ENCODE results near the gene COLEC12. TPM values are rescaled to one million over a fixed set of nuclear protein-coding genes. Genes with fewer than 3 reads are reported as not detected.

Gene COLEC12
- total RNA-seq, 5 donors from 2014 or later (not counting 1 experiment from before 2014, with no cell fraction given), result 0.07 to 0.32 TPM; not detected in 3

DNA sequence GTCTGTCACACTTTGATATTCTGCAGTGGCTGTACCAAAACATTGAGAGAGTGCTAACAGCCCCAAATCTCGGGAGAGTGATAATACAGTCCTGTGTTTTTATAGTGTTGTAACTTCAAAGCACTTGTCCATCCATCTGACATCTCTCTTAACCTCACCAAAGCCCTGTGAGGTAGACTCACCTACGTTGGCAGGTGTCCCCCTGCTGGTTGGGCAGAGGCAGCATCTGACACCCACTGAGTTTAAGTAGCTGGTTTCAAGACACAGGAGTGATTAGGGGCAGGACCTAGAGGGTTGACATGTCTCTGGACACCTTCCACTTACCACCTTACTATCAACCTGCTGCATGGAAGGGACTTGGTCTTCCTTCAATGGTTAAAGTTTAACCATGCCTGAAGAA, 22.9 kb downstream of the COLEC12 start:
- H3K9me3 ChIP-seq, result no peaks in the 10 kb centered on the region

DNA sequence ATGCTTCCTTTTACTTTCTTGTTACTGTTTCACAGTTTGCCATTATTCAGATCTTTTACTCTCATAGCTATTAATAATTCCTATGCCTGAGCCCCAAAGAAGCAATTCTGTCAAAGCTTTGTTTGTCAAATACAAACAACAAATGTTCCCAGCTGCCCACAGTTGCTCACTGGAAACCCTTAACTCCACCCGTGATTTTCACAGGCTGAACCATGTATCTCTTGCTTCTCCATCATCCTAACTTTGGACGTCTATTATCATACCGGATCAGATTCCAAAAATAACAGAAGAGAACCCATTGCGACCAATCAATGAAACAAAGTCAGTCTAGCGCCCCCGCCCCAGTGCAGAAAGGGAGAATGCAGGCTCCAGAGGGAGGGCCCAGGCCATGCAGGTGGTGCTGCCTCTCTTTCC, 24.2 kb downstream of the COLEC12 start:
- 77% methylated on average over 2 of the region's 6 CpGs for WGBS (ENCODE audit: insufficient coverage)
- DNase-seq (no peak), ATAC-seq (replicated peaks in 1 of 4) (no peak)
- H3K27ac ChIP-seq (ENCODE audit: low read length), result no peak overlapping the region
- H3K36me3 Mint-ChIP-seq, result no peaks in the 10 kb centered on the region
- H3K9me3 Mint-ChIP-seq, result no peaks in the 10 kb centered on the region
- peaks cover 0 to 6% of the 10 kb centered on the region in 2 experiments for H3K27me3 ChIP-seq (replicated peaks in 1 of 2; ENCODE audit: control insufficient read depth in 2 of 2, extremely low read depth in 1 of 2, insufficient read depth in 2 of 2, low read length in 1 of 2)
- H3K27me3 Mint-ChIP-seq, result peaks cover 8% of the 10 kb centered on the region in 2 donors
- ChIA-PET CTCF (no interaction called here), POLR2A (no interaction called here)
- H3K4me3 Mint-ChIP-seq, result no peak overlapping the region
- no peak overlapping the region for H3K4me3 ChIP-seq (ENCODE audit: control insufficient read depth in 1 of 2, extremely low read depth in 1 of 2, low read length in 1 of 2)
- no peak overlapping the region for H3K27ac Mint-ChIP-seq
- H3K4me1 Mint-ChIP-seq, result no peaks in the 10 kb centered on the region
- H3K9me3 ChIP-seq, result no peaks in the 10 kb centered on the region
- no peaks in the 10 kb centered on the region for H3K4me1 ChIP-seq (ENCODE audit: control insufficient read depth in 1 of 2, extremely low read depth in 1 of 2, insufficient read depth in 2 of 2, low read length in 2 of 2)
- no peaks in the 10 kb centered on the region for H3K36me3 ChIP-seq (ENCODE audit: control insufficient read depth in 2 of 2, extremely low read depth in 1 of 2, insufficient read depth in 1 of 2, low read length in 1 of 2)

More for the DNA sequence above, 22.9 kb downstream of the COLEC12 start:
- Histone ChIP-seq H3K4me1 (ENCODE audit: control insufficient read depth in 1 of 2, extremely low read depth in 1 of 2, insufficient read depth in 2 of 2, low read length in 2 of 2) (no peaks in the 10 kb centered on the region), H3K36me3 (ENCODE audit: control insufficient read depth in 2 of 2, extremely low read depth in 1 of 2, insufficient read depth in 1 of 2, low read length in 1 of 2) (no peaks in the 10 kb centered on the region), H3K4me3 (ENCODE audit: control insufficient read depth in 1 of 2, extremely low read depth in 1 of 2, low read length in 1 of 2) (no peak overlapping the region), H3K27ac (ENCODE audit: low read length) (no peak overlapping the region), H3K27me3 (replicated peaks in 1 of 2; ENCODE audit: control insufficient read depth in 2 of 2, extremely low read depth in 1 of 2, insufficient read depth in 2 of 2, low read length in 1 of 2) (no peaks in the 10 kb centered on the region)
- WGBS (ENCODE audit: insufficient coverage), result no CpG with 5 or more reads among the region's 2 CpGs
- Mint-ChIP-seq H3K27me3 (peaks cover 8% of the 10 kb centered on the region in 2 donors), H3K36me3 (no peaks in the 10 kb centered on the region), H3K27ac (no peak overlapping the region), H3K4me1 (no peaks in the 10 kb centered on the region), H3K9me3 (no peaks in the 10 kb centered on the region), H3K4me3 (no peak overlapping the region)
- POLR2A ChIA-PET, result no interaction called here
- CTCF ChIA-PET, result no interaction called here
- DNase-seq, result peak in 2 of 35 experiments; percentile 6 to 16
- no peak for ATAC-seq (replicated peaks in 1 of 4)

- WGBS (ENCODE audit: insufficient coverage), result 78% methylated on average over 6 of the region's 12 CpGs
- Mint-ChIP-seq H3K4me1 (no peaks in the 10 kb centered on the region), H3K36me3 (no peaks in the 10 kb centered on the region), H3K9me3 (no peaks in the 10 kb centered on the region), H3K4me3 (no peak overlapping the region), H3K27ac (no peak overlapping the region), H3K27me3 (peaks cover 3 to 8% of the 10 kb centered on the region in 2 donors)
- CTCF ChIA-PET, result no interaction called here
- DNase-seq (no peak), ATAC-seq (replicated peaks in 1 of 4) (no peak)
- peaks cover 0 to 6% of the 10 kb centered on the region in 2 experiments for H3K27me3 ChIP-seq (replicated peaks in 1 of 2; ENCODE audit: control insufficient read depth in 2 of 2, extremely low read depth in 1 of 2, insufficient read depth in 2 of 2, low read length in 1 of 2)
- H3K27ac ChIP-seq (ENCODE audit: low read length), result no peak overlapping the region
- H3K4me3 ChIP-seq (ENCODE audit: control insufficient read depth in 1 of 2, extremely low read depth in 1 of 2, low read length in 1 of 2), result no peak overlapping the region
- H3K9me3 ChIP-seq, result no peaks in the 10 kb centered on the region
- H3K36me3 ChIP-seq (ENCODE audit: control insufficient read depth in 2 of 2, extremely low read depth in 1 of 2, insufficient read depth in 1 of 2, low read length in 1 of 2), result no peaks in the 10 kb centered on the region
- H3K4me1 ChIP-seq (ENCODE audit: control insufficient read depth in 1 of 2, extremely low read depth in 1 of 2, insufficient read depth in 2 of 2, low read length in 2 of 2), result no peaks in the 10 kb centered on the region
- POLR2A ChIA-PET, result no interaction called here
Observed at GRCh38 chr18:475202-476031, 25.1 kb downstream of the COLEC12 start.

GRCh38 chr18:474416-474815, 26.1 kb downstream of the COLEC12 start:
- no peaks in the 10 kb centered on the region for H3K4me1 ChIP-seq (ENCODE audit: control insufficient read depth in 1 of 2, extremely low read depth in 1 of 2, insufficient read depth in 2 of 2, low read length in 2 of 2)
- no peak overlapping the region for H3K4me3 Mint-ChIP-seq
- CTCF ChIA-PET, result no interaction called here
- no peaks in the 10 kb centered on the region for H3K9me3 Mint-ChIP-seq
- H3K27me3 Mint-ChIP-seq, result peaks cover 0 to 6% of the 10 kb centered on the region in 2 donors
- H3K27me3 ChIP-seq (replicated peaks in 1 of 2; ENCODE audit: control insufficient read depth in 2 of 2, extremely low read depth in 1 of 2, insufficient read depth in 2 of 2, low read length in 1 of 2), result peaks cover 0 to 6% of the 10 kb centered on the region in 2 experiments
- DNase-seq (no peak), ATAC-seq (replicated peaks in 1 of 4) (no peak)
- no peaks in the 10 kb centered on the region for H3K9me3 ChIP-seq
- no peaks in the 10 kb centered on the region for H3K36me3 ChIP-seq (ENCODE audit: control insufficient read depth in 2 of 2, extremely low read depth in 1 of 2, insufficient read depth in 1 of 2, low read length in 1 of 2)
- POLR2A ChIA-PET, result no interaction called here
- no peaks in the 10 kb centered on the region for H3K4me1 Mint-ChIP-seq
- H3K36me3 Mint-ChIP-seq, result no peaks in the 10 kb centered on the region
- H3K27ac ChIP-seq (ENCODE audit: low read length), result no peak overlapping the region
- H3K27ac Mint-ChIP-seq, result no peak overlapping the region
- no peak overlapping the region for H3K4me3 ChIP-seq (ENCODE audit: control insufficient read depth in 1 of 2, extremely low read depth in 1 of 2, low read length in 1 of 2)
- 87% methylated on average over 4 of the region's 4 CpGs for whole genome bisulfite sequencing (ENCODE audit: insufficient coverage)

GRCh38 chr18:473802-474201, 26.7 kb downstream of the COLEC12 start:
- H3K36me3 ChIP-seq (ENCODE audit: control insufficient read depth in 2 of 2, extremely low read depth in 1 of 2, insufficient read depth in 1 of 2, low read length in 1 of 2), result no peaks in the 10 kb centered on the region
- H3K27me3 ChIP-seq (replicated peaks in 1 of 2; ENCODE audit: control insufficient read depth in 2 of 2, extremely low read depth in 1 of 2, insufficient read depth in 2 of 2, low read length in 1 of 2), result peaks cover 0 to 6% of the 10 kb centered on the region in 2 experiments
- no peaks in the 10 kb centered on the region for H3K36me3 Mint-ChIP-seq
- no peaks in the 10 kb centered on the region for H3K4me1 ChIP-seq (ENCODE audit: control insufficient read depth in 1 of 2, extremely low read depth in 1 of 2, insufficient read depth in 2 of 2, low read length in 2 of 2)
- peaks cover 0 to 6% of the 10 kb centered on the region in 2 donors for H3K27me3 Mint-ChIP-seq
- H3K4me3 Mint-ChIP-seq, result no peak overlapping the region
- POLR2A ChIA-PET, result no interaction called here
- no peak for ATAC-seq (replicated peaks in 1 of 4)
- DNase-seq, result no peak
- no peak overlapping the region for H3K4me3 ChIP-seq (ENCODE audit: control insufficient read depth in 1 of 2, extremely low read depth in 1 of 2, low read length in 1 of 2)
- H3K9me3 ChIP-seq, result no peaks in the 10 kb centered on the region
- H3K27ac ChIP-seq (ENCODE audit: low read length), result no peak overlapping the region
- H3K9me3 Mint-ChIP-seq, result no peaks in the 10 kb centered on the region
- CTCF ChIA-PET, result no interaction called here
- no peak overlapping the region for H3K27ac Mint-ChIP-seq
- no peaks in the 10 kb centered on the region for H3K4me1 Mint-ChIP-seq
- WGBS (ENCODE audit: insufficient coverage), result no CpG with 5 or more reads among the region's 1 CpG

- POLR2A ChIA-PET, result no interaction called here
- CTCF ChIA-PET, result no interaction called here
- no peak for DNase-seq
- no peak for ATAC-seq (replicated peaks in 1 of 4)
- Histone ChIP-seq H3K27ac (ENCODE audit: low read length) (no peak overlapping the region), H3K36me3 (ENCODE audit: control insufficient read depth in 2 of 2, extremely low read depth in 1 of 2, insufficient read depth in 1 of 2, low read length in 1 of 2) (no peaks in the 10 kb centered on the region), H3K9me3 (no peaks in the 10 kb centered on the region), H3K4me3 (ENCODE audit: control insufficient read depth in 1 of 2, extremely low read depth in 1 of 2, low read length in 1 of 2) (no peak overlapping the region), H3K27me3 (replicated peaks in 1 of 2; ENCODE audit: control insufficient read depth in 2 of 2, extremely low read depth in 1 of 2, insufficient read depth in 2 of 2, low read length in 1 of 2) (peaks cover 0 to 6% of the 10 kb centered on the region in 2 experiments), H3K4me1 (ENCODE audit: control insufficient read depth in 1 of 2, extremely low read depth in 1 of 2, insufficient read depth in 2 of 2, low read length in 2 of 2) (no peaks in the 10 kb centered on the region)
- WGBS (ENCODE audit: insufficient coverage), result no CpG with 5 or more reads among the region's 3 CpGs
- Mint-ChIP-seq H3K27me3 (peaks cover 8 to 9% of the 10 kb centered on the region in 2 donors), H3K27ac (no peak overlapping the region), H3K9me3 (no peaks in the 10 kb centered on the region), H3K4me3 (no peak overlapping the region), H3K4me1 (no peaks in the 10 kb centered on the region), H3K36me3 (no peaks in the 10 kb centered on the region)
Observed at GRCh38 chr18:471716-472115, 28.8 kb downstream of the COLEC12 start.
